ENCODE results near the gene TRANK1.
"Not testable (repeated sequence)": the region's sequence is repeated elsewhere in the genome, so short reads cannot be mapped to it uniquely, and the experiment has no call there.

The TRANK1 gene

DNA sequence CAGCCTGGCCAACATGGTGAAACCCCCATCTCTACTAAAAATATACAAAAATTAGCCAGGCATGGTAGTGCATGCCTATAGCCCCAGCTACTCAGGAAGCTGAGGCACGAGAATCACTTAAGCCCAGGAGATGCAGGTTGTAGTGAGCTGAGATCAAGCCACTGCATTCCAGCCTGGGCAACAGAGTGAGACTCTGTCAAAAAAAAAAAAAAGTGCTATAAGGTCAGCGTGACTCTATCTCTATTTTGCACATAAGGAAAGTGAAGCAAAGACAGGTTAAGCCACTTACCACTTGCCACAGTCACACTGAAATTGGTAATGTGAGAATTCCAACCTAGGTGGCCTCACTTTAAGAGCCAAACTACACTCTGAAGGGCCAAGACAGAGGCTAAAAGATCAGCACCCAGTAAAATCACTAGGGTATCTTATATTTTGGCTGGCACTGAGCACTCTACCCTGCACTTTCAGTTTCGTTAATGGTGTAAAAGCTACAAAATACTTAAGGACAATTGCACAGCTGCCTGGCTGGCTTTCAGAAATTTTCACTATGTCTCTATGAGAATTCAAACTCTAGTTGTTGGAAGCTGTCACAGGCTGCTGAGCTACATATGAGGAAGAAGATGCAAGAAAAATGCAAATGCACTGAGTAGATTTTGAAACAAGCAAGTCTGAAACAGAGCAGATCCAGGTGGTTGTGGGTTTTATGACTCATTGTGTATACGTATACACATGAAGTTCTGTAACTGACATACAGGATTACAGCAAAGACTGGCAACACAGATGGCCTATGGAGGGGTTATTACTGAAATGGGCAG lies 32.7 kb downstream of the TRANK1 start:
- DNase-seq: peak; percentile 79

GRCh38 chr3:36909666-36910065 lies 35.2 kb downstream of the TRANK1 start:
- no peak for DNase-seq

DNA sequence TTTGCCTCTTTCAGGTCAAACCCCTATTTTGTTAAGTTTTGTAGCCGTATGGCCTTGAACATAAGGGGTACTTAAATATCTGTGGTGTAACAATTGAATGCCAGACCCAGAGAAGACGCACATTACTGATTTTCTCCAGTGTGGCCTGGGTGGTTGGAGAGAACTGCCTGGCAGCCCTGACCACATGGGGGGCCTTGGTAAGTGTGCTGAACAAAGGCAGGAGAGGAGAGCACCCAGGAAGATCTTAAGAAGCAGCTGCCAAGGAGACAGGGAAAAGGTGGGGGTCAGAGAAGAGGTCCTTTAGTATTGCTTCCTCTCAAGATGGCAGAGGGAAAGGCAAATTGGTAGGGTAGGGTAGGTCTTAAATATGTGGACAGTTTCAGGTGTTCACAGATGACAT lies 35.7 kb downstream of the TRANK1 start:
- DNase-seq: no peak

DNA sequence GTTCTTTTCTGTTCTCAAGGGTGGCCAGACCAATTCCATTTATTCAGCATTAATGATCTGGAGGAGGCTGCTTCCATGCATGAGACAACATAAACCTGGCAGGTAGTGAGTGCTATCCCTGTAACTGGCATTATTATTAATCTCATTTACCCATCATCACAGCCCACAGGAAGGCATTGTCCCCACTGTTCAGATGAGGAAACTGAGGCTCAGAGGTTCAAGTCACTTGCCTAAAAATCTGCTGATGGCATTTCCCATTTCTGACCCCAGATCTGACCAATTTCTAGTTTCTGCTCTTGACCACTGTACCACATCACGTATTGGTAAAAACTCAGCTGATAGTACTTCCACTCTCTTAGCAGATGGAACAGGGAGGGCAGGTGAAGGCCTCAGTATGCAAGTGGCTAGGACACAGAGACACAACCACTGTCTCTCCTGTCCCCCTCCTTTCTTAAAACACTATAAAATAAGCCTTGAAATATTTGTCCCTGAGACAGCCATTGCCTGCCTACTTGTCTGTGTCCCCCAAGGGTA lies 36.1 kb downstream of the TRANK1 start:
- no peak for DNase-seq

DNA sequence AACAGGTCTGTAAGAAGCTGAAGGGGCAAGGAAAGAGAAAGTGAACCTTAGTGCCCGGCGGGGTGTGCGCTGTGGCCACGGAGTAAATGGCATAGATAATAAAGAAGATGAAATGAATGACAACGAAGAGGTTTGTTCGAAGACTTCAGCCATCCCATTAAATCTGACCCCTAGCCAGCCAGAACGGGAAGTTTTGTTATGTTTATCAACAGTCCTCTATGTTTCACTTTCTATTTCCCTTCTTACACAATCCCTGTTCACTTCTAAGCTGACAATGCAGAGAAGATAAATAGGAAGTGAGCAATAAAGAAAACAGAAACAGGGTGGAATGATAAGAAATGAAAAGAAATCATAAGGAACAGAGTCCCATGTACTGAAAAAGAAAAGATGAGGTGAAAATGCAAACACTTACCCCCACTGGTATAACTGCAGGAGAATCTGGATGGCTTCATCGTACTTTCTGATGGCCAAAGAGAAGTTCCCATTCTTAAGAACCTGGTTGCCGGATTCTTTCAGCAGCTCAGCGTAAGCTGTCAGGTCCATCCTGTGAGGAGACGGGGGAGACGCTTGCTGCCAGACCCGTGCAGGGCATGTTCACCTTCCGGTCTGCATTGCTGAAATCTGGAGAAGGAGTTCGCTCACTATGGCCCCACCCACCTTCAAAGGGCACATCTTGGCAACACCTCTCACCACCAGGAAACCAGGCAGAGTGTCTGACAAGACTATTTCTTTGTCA lies 36.8 kb downstream of the TRANK1 start:
- DNase-seq: peak; percentile 43

DNA sequence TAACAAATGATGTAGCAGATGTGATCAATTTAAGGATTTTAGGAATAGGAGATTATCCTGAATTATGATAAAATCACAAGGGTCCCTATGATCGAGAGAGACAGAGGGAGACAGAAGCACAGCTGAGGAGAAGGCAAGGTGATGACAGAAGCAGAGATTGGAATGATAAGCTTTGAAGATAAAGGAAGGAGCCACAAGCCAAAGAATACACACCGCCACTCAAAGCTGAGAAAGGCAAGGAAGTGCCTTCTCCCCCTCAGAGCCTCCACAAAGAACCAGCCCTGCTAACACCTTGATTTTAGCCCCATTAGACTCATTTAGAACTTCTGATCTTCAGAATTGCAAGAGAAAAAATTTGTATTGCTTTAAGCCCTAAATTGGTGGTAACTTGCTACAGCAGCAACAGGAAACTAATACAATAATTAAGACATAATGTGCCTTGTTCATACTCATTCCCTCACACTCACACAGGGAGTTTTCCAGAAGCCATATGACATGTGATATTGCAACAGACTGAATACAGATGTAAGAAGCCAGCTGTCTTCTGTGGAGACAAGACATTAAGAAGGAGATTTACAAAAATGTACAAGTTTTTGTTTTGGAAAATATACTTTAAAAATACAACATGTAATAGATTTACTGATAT lies 38.2 kb downstream of the TRANK1 start:
- peak; percentile 30 for DNase-seq

DNA sequence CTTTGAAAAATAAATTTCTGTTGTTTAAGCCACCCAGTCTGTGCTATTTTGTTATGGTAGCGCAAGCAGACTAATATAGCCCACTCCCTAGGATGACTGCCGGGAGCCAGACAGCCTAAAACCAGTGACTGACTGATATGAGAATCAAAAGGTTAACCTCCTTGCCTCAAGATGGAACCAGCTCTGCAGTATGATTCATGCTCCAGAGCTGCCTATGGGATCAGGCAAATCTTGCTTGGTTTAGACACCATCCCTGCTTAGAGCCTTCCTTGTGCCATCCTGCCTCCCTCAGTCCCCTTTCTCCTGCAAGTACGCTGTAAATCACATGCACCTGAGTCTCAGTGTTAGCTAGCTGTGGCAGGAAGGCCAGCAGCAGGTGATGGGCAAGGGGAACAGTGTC lies 39.3 kb downstream of the TRANK1 start:
- no peak for DNase-seq

- DNase-seq: peak; percentile 20
These were observed 40.2 kb downstream of the TRANK1 start for GRCh38 chr3:36904641-36905040.

- not testable (repeated sequence) for DNase-seq
These were observed 40.8 kb downstream of the TRANK1 start for GRCh38 chr3:36904065-36904464.

DNA sequence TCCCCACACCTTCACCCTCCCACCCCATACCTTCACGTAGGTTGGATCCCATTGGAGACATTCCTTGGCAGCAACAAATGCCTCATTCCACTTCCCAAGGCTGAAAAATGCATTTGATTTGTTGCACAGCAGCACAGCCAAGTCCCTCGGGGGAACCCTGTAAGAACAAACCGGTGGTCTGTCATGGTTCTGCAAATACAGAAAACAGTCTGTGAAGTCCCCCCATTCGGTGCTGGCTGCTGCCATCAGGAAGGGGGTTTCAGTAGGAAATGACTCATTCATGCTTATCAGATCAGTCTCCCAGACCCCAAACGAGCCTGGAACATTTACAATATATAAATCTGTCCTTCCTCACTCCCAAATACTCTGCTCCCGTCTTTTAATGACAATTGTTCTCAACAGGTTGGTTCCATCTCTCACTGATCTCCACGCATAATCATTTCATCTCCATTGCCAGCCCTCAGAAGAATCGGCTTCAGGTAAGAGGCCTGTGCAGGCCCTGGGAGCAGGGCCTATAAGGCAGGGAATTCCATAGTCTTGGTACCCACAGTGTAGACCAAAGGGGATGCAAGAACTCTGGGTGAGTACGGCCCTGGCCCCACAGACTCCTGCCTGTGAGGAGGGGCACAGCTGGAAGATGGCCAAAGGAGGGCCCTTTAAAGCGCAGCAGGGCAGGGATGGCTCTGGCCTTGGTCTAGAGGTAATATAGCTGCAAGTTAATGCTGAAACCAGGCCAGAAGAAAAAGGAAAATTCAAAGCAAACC lies 41.6 kb downstream of the TRANK1 start:
- DNase-seq: no peak

GRCh38 chr3:36901588-36901987 lies 43.3 kb downstream of the TRANK1 start:
- DNase-seq: no peak

DNA sequence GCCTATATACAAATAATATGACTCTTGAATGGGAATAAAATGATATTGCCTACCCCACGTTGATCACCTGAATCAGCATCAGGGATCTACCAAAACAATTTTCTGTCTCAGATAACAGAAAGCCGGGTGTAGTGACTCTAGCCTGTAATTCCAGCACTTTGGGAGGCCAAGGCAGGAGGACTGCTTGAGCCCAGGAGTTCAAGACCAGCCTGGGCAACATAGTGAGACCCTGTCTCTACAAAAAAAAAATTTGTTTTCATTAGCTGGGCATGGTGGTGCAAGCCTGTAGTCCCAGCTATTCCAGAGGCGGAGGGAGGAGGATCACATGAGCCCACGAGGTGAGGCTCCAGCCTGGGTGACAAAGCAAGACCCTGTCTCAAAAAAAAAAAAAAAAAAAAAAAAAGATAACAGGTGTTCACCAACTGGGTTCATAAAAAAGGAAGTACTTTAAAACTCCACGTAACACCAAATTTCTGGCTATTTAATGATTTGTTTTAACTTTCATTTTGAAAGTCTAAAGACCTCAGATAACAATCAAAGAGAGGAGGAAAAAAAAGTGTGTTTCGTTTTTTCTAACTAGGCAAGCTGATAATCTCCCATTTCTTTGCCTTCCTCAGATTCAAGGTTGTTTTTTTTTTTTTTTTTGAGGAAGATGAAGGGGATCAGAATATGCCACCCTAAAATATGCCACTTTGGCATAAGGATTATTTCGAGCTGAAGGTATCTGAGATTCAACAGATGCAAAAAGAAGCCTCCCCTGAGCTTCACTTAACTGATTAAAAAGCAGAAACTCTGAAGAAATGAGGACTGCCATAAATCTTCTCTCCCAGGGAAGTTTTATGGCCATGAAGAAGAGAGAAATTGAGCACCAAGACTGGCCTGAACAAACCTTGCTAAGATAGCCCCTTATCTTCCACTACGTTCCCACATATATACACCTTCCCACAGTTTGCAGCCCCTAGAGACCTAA lies 44.1 kb downstream of the TRANK1 start:
- no peak for DNase-seq

GRCh38 chr3:36895496-36896409 lies 49.1 kb downstream of the TRANK1 start:
- DNase-seq: no peak

DNA sequence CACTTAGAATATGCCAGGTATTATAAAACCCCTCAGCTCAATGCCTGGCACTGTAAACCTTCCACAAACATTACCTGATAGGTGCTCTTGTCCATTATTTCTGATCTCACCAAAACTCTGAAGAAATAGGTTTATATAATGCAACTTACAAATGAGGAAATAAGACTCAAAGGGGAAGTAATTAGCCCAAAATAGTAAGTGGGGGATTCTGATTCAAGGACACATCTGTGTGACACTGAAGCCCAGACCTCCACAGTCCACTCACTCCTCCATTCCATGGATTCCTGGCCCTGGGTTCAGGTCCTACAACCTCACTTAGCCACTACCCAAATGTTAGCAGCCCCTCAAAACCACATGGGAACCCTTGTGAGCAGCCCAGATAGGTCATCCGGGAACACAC lies 49.9 kb downstream of the TRANK1 start:
- DNase-seq: no peak

DNA sequence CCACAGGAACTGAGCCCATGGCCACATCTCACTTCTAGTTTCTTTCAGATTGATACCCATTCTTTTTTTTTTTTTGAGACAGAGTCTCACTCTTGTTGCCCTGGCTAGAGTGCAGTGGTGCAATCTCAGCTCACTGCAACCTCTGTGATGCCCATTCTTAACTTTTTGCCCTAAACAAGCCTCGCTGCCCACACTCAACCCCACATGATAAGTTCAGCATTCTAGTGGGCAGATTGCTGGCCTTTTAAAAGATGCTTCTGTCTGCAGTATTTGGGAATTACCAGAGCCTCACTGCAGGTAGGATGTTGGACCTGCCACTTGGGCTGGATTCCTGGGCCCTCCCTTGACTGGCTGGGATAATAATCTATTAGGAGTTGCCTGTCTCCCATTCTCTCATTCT lies 51.0 kb downstream of the TRANK1 start:
- DNase-seq: no peak

DNA sequence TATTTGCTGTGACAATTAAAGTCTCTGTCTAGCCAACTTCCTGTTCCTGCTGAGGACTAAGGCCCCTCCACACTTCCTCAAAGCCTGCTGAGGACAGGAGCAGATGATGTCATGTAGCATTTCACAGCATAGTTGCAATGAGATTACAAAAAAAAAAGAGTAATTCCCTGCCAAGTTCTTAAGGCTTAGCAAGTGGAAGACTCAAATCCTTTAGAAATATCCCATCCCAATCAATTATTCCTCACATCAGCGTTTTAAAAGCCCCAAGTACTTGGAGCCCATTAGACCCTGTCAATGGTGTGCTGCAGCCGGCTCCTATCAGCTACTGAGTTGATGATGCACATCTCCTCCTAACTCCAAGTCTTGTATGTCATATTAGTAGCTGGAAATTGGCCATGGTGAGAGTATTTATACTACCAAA lies 51.7 kb downstream of the TRANK1 start:
- peak; percentile 36 for DNase-seq

- no peak for DNase-seq
These were observed 52.3 kb downstream of the TRANK1 start for GRCh38 chr3:36892457-36893136.

DNA sequence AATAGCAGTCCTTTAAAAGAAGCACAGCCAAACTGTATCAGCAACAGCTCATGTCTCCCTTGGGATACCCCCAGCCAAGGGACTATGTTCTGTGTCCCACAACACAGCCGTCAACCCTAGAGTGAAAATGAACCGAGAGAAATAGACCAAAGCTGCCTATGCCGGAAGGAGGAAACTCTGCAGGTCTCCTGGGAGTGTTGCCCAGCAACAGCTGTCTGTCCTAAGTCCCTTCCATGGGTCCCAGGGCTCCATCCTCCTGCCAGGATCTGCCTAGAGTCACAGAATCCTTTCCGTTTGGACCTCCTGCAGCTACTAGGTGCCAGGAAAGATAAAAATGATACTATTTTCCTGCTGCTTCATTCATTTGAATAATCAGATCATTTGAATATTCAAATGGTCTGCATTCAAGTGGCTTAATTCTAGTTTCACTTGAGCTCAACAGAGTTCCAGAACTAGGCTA lies 53.1 kb downstream of the TRANK1 start:
- no peak for DNase-seq

GRCh38 chr3:36891097-36891496 lies 53.8 kb downstream of the TRANK1 start:
- not testable (repeated sequence) for DNase-seq

- no peak for DNase-seq
These were observed 54.6 kb downstream of the TRANK1 start for GRCh38 chr3:36890261-36890660.

All from HCEC 1CT (cell line).